Measurements from ENCODE around the gene DFFB.

Gene DFFB

GRCh38 chr1:3828391-3828790 lies 28.9 kb upstream of the DFFB start:
- no peak for DNase-seq

GRCh38 chr1:3831689-3832088 lies 25.6 kb upstream of the DFFB start:
- DNase-seq = no peak

GRCh38 chr1:3834701-3835100 lies 22.6 kb upstream of the DFFB start:
- DNase-seq = no peak

GRCh38 chr1:3836421-3836820 lies 20.9 kb upstream of the DFFB start:
- no peak for DNase-seq

- DNase-seq = no peak
Observed at GRCh38 chr1:3837200-3837599, 20.1 kb upstream of the DFFB start.

GRCh38 chr1:3837685-3838084 lies 19.6 kb upstream of the DFFB start:
- DNase-seq = no peak

- peak in 4 of 58 donors; percentile 9 to 27 (median 23) for DNase-seq
Observed at GRCh38 chr1:3838788-3839187, 18.5 kb upstream of the DFFB start.

GRCh38 chr1:3841491-3841890 lies 15.8 kb upstream of the DFFB start:
- DNase-seq = no peak

- no peak for DNase-seq
Observed at GRCh38 chr1:3842912-3843311, 14.4 kb upstream of the DFFB start.

GRCh38 chr1:3846541-3846940 lies 10.7 kb upstream of the DFFB start:
- no peak for DNase-seq

GRCh38 chr1:3847081-3847480 lies 10.2 kb upstream of the DFFB start:
- no peak for DNase-seq

GRCh38 chr1:3850857-3851256 lies 6.4 kb upstream of the DFFB start:
- DNase-seq = no peak

- no peak for DNase-seq
Observed at GRCh38 chr1:3851292-3851691, 6.0 kb upstream of the DFFB start.

- DNase-seq = no peak
Observed at GRCh38 chr1:3852091-3852490, 5.2 kb upstream of the DFFB start.

- DNase-seq = no peak
Observed at GRCh38 chr1:3852711-3853485, 4.4 kb upstream of the DFFB start.

- DNase-seq = peak in 1 of 58 donors; percentile 40
Observed at GRCh38 chr1:3857791-3858129, 484 bp downstream of the DFFB start.

GRCh38 chr1:3858231-3858981 lies 1.1 kb downstream of the DFFB start:
- DNase-seq = peak in 51 of 58 donors; percentile 10 to 74 (median 40)

- peak in 20 of 58 donors; percentile 8 to 60 (median 34) for DNase-seq
Observed at GRCh38 chr1:3863231-3863935, 6.1 kb downstream of the DFFB start.

- no peak for DNase-seq
Observed at GRCh38 chr1:3864884-3865283, 7.6 kb downstream of the DFFB start.

GRCh38 chr1:3865606-3866160 lies 8.4 kb downstream of the DFFB start:
- no peak for DNase-seq

GRCh38 chr1:3868464-3869006 lies 11.3 kb downstream of the DFFB start:
- DNase-seq = no peak
